ENCODE results near the gene SELENOO.
A peak's percentile ranks its signal among the peaks of the same experiment; 100 is the strongest.

DNA sequence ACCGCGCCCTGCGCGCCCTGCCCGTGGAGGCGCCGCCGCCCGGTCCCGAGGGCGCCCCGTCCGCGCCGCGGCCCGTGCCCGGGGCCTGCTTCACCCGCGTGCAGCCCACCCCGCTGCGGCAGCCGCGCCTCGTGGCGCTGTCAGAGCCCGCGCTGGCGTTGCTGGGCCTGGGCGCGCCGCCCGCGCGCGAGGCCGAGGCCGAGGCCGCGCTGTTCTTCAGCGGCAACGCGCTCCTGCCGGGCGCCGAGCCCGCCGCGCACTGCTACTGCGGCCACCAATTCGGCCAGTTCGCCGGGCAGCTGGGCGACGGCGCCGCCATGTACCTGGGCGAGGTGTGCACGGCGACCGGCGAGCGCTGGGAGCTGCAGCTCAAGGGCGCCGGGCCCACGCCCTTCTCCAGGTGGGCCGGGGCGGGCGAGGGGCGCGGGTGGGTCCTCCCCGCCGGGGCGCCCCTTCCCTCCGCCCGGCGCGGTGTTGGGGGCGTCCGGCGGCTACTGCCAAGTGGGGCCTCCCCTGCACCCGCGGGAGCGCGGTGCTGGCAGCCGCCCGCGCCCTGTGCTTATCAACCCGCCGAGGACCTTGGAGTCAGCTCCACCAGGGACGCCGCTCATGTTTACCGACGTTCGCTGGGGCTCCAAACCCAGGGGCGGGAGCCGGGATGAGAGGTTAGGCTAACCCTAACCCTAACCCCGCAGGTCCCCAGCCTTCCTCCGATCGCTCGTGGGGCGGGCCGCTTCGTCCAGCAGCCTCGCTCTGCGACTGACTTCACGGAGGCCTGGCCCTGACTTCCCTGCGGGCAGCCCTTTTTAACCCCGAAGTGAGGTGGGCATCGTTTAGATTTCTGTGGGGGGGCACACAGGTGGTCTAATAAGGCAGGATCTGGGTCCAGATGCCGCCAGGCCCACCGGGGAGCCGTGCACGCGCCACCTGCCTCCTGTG, 649 bp downstream of the SELENOO start:
- TF ChIP-seq, protein P1, sequence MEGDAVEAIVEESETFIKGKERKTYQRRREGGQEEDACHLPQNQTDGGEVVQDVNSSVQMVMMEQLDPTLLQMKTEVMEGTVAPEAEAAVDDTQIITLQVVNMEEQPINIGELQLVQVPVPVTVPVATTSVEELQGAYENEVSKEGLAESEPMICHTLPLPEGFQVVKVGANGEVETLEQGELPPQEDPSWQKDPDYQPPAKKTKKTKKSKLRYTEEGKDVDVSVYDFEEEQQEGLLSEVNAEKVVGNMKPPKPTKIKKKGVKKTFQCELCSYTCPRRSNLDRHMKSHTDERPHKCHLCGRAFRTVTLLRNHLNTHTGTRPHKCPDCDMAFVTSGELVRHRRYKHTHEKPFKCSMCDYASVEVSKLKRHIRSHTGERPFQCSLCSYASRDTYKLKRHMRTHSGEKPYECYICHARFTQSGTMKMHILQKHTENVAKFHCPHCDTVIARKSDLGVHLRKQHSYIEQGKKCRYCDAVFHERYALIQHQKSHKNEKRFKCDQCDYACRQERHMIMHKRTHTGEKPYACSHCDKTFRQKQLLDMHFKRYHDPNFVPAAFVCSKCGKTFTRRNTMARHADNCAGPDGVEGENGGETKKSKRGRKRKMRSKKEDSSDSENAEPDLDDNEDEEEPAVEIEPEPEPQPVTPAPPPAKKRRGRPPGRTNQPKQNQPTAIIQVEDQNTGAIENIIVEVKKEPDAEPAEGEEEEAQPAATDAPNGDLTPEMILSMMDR (IDR thresholded peaks at IDR 0.05) = no peak
- TF ChIP-seq POLR2A (IDR thresholded peaks at IDR 0.05) = peak in 1 of 2 donors; percentile 18

Data from Peyer's patch (tissue), 4 donors.